Measurements from ENCODE around the gene CD300LB.

GRCh38 chr17:74561586-74561985 is 30.3 kb upstream of the CD300LB start:
- TF ChIP-seq CTCF (IDR thresholded peaks at IDR 0.05), result no peak
- no peak for TF ChIP-seq POLR2A (IDR thresholded peaks at IDR 0.05)

Data from esophagus squamous epithelium (tissue), 4 donors.